GM10248 (cell line): ENCODE results near the gene AOPEP.

ENCODE experiments used
- CTCF ChIA-PET: fragments of 300-600 bp; sonication (Branson Sonifier 250); formaldehyde crosslinking; extraction: SDS; loops from one replicate; lab custom pipeline; 2021; ENCODE audit warnings: antibody characterized with exemption; lab: Yijun Ruan, JAX
- POLR2A ChIA-PET: fragments of 350-650 bp; sonication (Branson Sonifier 250); formaldehyde crosslinking; extraction: SDS; loops from one replicate; lab custom pipeline; 2020; ENCODE audit warnings: antibody characterized with exemption; lab: Yijun Ruan, JAX
- DNase-seq: peaks from one replicate; pipeline ENCODE4 v3.0.0; 2012; ENCODE audit errors: extremely low spot score
- CTCF ChIP-seq: IDR thresholded peaks from 2 replicates; pipeline ENCODE4 v1.5.1; 2012; ENCODE audit warnings: mild to moderate bottlenecking, low read depth; ENCODE audit errors: extremely low read depth, missing control alignments, control extremely low read depth

AOPEP gene

GRCh38 chr9:94913550-94913949 is 187.1 kb downstream of the AOPEP start:
- ChIA-PET POLR2A (no interaction called here), CTCF (interaction anchor here (0.8 kb wide), 1 partner anchor 15 kb away, joined by 3 read pairs; no protein-coding TSS in a partner anchor)
- no peak for DNase-seq
- TF ChIP-seq CTCF = no peak

- TF ChIP-seq CTCF = no peak
- DNase-seq = no peak
- CTCF ChIA-PET = interaction anchor here (1.1 to 3.9 kb wide), 2 partner anchors 37 to 131 kb away, joined by 3 to 50 read pairs; no protein-coding TSS in a partner anchor
- POLR2A ChIA-PET = no interaction called here
Observed at GRCh38 chr9:94915476-94916450, 189.3 kb downstream of the AOPEP start.

- ChIA-PET POLR2A (no interaction called here), CTCF (interaction anchor here (0.8 to 3.9 kb wide), 15 partner anchors 9 to 349 kb away, joined by 3 to 50 read pairs (median 3); partner anchors contain the start of gene AOPEP)
- no peak for TF ChIP-seq CTCF
- no peak for DNase-seq
Observed at GRCh38 chr9:94916956-94917355, 190.5 kb downstream of the AOPEP start.

GRCh38 chr9:94918038-94918753 is 191.7 kb downstream of the AOPEP start:
- ChIA-PET CTCF (interaction anchor here (0.7 to 3.9 kb wide), 19 partner anchors 10 to 348 kb away, joined by 3 to 50 read pairs (median 3); no protein-coding TSS in a partner anchor), POLR2A (no interaction called here)
- DNase-seq = peak; percentile 61
- TF ChIP-seq CTCF = no peak

GRCh38 chr9:94919376-94920098 is 193.0 kb downstream of the AOPEP start:
- CTCF ChIA-PET = interaction anchor here (1.3 to 3.9 kb wide), 2 partner anchors 135 to 239 kb away, joined by 4 to 50 read pairs; no protein-coding TSS in a partner anchor
- POLR2A ChIA-PET = no interaction called here
- DNase-seq = no peak
- no peak for TF ChIP-seq CTCF
